ENCODE results near the gene CROCC2.

CROCC2 gene

GRCh38 chr2:241038374-241039180, 132.4 kb downstream of the CROCC2 start:
- no peak for DNase-seq (ENCODE audit: low spot score)

DNA sequence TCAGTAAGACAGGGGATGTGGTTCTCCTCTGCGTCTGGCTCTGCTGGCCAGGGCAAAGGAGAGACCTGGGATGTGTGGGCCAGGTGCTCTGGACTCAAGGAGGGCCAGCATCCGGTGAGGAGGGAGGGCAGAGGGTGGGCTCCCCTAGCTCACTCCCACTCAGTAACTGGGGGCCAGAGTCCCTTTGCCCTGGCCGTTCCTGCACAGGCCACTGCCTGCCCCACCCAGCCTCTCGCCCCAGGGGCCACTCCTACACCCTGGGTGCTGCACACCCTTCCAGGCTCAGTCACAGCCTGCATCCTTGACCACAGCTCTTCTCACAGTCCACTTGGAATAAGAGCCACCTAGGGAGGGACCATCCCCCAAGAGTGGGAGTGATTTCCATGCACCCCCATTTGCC, 133.3 kb downstream of the CROCC2 start:
- DNase-seq (ENCODE audit: low spot score): no peak

DNA sequence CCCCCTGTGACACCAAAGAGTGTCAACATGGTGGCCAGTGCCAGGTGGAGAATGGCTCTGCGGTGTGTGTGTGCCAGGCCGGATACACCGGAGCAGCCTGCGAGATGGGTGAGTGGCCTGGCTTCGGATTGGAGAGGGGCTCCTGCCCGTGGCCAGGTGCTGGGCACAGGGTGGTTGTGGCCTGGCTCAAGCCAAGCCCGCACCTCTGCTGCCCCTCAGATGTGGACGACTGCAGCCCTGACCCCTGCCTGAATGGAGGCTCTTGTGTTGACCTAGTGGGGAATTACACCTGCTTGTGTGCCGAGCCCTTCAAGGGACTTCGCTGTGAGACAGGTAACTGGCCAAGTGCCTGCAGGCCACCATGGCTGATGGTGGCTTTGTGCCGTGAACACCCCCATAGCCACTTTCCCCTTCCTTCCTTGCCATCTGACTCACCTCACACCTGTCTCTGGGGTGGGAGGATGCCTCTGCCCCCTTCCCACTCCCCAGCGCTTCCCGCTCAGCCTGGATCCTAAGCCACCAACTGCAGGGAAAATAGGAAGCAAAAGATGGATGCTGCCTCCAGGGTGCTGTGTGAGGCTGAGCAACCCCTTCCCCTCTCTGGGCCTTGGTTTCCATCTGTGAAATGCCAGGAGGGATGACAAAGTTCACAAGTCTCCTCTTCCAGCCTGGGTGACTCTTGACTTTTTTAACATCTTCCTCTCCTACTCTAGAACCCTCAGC, 134.1 kb downstream of the CROCC2 start:
- no peak for DNase-seq (ENCODE audit: low spot score)

- no peak for DNase-seq (ENCODE audit: low spot score)
Observed at GRCh38 chr2:241041589-241042158, 135.5 kb downstream of the CROCC2 start.

Measured in SW480 (cell line).